ACHN (cell line): ENCODE measurements around the gene AGT.

Experiments
- DNase-seq: peaks from one replicate; pipeline ENCODE4 v3.0.0-alpha.2; 2015
- in situ Hi-C: cut with HindIII; loops from 2 replicates; pipeline ENCODE4 v1.10.0; 2017; ENCODE audit warnings: low sequenced_read_pairs, low pct_ligation_motif_present, low pct_unique_long_range_greater_than_20kb

Gene AGT

DNA sequence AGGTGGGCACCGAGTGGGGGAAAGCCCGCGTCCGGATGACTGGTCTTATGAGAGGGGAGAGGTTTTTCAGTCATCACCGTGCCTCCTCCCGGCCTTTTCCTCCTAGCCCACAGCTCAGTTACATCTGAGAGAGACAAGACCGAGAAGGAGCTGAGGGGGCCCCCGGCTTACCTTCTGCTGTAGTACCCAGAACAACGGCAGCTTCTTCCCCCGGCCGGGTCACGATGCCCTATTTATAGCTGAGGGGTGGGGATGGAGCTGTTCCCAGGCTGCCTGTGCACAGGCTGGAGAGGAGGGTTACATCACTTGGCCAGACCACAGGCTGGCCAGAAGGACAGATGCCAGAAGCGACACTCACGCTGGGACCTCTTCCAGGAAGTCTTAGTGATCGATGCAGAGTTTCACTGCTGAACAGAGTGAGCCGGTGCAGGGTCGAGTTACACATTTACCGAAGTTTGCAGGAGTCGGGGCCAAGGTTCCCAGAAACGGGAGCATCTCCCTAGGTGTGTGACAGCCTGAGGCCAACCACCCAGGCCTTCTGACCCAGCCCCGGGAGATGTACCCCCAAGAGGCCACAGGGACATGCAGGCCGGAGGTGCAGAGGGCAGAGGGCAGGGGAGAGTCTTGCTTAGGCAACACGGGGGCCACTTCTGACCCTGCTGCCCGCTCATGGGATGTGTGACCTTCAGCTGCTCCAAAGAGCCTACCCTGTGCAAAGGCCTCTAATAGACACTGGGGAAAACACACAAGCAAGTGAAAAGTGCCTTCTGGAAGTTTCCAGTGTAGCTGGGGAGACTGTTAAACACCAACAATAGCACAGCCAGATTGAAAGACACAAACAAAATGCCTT is at the start of gene AGT:
Gene AGT (minus strand): TSS at position 208 of the 850 bp plus-strand sequence. CDS start 3,299 bp downstream, outside the sequence.
- DNase-seq: peak; percentile 63
- in situ Hi-C loops: no loop called here

DNA sequence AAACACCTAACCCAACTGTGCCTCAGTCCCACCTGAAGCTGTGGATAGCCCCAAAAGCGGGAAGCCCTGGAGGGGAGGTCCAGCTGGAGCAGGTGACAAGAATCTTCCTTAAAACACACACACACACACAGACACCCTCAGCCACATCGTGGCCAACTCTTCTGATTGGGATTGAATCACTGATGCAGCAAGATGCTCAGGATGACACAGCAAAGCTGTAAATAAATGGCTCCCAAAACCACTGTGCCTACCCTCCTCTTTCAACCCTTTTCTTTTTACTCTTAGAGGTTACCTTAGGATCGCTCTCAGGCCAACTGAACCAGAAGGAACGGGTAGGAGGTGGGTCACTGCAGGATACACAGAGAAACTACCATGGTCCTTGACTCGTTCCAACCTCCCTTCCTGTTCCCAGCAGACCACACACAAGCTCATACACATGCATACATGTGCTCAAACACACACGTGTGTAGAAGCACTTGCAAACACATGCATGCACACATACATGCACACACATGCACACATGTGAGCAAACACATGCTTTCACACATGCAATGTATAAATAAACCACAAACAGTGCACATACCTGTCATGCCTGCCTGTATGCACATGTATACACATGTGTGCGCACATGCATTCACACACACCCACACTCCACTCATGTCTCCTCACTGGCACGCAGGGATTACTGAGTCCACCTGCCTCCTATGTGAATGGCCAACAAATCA is 47.7 kb upstream of the AGT start:
- in situ Hi-C loops: no loop called here

DNA sequence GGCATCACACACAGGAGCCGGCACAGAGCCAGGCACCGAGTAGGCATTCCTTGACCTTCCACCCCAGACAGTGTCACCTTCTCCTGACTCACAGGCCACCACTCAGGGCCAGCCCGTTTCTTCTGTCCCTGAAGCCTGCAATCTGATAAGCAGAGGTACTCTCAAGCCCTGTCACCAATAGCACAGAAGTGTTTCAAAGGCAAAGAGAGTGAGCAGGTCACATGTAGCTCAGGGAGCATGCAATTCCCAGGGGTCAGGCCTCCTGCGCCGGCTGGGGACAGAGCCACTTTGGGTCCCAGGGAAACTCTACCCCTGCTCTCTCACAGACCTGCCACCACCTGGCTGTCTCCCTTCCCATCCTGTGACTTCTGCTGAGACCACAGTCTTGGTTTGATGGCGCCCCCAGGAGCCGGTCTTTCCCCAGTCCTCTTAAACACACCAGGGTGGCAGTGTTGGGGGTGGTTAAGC is 46.5 kb upstream of the AGT start:
- in situ Hi-C loops: no loop called here
- no peak for DNase-seq

More for the DNA sequence above, 47.7 kb upstream of the AGT start:
- no peak for DNase-seq

DNA sequence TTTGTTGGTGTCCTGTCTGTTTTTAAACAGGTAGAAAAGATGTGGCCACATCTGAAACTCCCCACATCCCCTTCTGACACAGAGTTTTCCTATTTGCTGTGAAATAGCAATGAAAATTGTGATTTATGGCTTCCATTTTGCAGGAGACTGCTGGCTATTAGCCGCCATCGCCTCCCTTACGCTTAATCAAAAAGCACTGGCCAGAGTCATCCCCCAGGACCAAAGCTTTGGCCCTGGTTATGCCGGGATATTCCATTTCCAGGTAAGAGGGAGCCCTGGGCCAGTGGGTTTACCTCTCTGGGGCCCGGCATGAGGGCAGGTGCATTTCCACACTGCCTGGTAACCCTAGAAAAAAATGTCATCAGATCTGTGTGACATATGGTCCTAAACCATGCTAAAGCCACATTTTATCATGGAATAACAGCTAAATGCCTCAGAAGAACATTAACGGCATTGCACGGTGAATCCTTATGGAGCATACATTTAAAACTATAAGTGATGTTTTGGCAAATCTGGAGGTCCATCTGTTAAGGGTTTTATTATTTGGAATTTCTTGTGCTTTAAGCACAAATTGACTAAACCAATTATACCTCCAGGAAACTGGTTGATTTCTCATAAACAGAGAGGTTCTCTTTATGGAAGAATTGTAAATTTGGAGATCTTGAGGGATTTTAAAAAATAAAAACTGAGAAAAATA is 45.6 kb upstream of the AGT start:
- no peak for DNase-seq
- in situ Hi-C loops: no loop called here

DNA sequence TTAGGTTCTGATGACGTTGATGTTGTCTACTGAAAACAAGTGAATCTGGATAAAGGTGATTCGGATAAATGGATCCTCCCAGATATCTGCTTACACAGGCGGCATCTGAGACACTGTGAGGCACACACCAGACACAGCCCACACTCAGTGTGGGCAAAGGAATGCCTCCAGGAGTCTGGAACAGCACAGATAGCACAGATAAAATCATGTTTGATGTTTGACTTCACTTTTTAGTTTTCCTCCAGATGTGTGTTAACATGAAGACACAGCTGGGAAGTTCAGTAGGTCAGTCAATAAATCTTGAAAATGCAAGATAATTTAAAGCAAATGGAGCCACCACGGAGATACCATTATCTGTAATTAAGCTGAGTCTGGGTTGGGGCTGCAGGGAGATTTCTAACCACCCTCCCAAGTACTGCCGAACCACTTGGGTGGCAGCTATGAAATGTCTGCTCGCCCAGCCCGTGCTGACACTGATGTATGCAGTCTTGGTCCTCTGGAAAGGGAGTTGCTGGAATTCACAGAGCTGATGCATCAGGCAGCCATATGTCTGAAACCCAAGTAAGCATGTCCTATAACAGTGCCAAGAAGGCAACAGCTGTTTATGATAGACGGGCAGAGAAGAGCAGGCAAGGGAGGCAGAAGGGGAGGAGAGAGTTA is 44.9 kb upstream of the AGT start:
- in situ Hi-C loops: no loop called here
- no peak for DNase-seq

DNA sequence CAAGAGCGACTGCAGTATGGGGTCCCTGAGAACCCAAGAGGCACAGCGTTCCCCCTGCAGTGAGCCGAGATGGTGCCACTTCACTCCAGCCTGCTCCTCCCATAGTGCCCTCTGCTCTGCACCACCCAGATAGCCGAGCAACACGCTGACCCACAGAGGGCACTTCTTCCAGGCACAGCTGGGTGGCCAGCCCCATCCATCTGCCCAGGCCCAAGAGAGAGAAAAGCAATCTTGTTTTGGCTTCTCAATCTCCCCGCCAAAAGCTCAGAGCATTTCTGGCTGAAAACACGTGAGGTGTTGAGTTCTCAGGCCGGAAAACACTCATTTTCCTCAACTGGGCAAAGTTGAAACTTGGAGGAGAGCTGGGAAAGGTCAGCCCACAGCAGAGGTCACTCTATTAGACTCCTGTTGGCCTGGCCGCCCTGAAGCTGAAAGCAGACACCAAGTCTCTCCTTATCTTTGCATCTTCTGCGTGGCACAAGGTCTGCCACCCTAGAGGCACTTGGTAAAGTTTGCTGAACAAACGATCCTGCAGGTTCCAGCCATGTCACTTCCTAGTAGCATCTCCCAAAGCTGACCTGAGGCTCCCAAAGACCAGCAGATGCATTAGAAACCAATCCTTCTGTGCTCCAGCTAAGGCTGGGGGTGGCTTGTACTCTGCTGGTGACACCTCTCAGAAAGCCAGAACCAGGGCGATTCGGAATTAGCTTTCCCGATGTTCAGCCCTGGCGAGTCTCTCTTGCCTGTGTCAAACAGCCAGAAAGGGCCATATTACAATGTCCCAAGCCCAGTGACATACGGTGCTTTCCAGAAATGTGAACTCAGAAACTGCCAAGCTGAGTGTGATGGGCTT is 44.2 kb upstream of the AGT start:
- in situ Hi-C loops: no loop called here
- no peak for DNase-seq

DNA sequence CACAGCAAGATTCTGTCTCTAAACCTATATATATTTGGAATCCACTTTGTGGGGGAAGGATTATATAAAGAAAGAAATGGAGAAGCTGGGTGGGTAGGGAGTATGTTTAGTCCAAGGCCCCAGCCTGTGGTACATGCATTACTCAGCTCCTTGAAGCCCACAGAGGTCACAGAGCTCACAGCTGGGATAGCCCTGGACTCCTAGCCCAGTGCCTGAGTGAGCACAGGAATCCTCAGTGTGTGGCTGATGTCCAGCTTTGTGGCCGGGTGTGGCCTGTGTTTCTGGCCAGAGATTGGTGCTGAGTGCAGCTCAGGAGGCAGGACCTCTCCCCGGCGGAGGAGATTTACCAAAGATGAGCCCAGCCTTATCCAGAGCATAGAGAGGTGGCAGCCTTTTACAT is 40.9 kb upstream of the AGT start:
- peak; percentile 86 for DNase-seq
- in situ Hi-C loops: no loop called here

DNA sequence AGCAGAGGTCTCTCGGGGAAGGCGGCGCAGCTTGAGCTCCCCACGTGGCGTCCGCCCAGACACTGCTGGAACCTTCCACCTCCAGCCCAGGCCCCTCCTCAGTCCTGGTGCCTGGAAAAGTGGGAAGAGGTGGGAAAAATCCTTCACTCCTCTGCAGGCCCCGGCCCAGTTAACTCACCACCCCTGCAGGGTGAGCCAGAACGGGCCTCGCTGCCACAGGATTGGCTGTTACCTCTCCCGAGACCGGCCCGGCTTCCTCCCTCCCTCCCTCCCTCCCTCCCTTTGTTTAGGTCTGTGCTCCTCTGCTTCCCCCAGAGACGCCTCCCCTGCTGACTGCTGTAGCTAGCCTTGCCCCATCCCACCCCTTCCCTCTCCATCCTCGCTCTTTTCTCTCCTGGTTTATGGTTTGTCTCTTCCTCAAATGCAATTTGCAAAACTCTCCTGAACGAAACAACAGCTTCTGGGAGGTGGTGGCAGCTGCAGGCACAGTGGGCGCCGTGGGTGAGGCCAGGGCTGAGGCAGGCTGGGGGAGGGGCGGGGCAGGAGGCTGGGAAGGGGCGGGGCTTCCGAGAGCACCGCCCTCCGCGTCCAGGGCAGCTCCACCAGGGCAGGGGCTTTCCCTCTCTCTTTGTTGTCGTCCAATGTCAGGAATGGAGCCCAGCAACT is 39.8 kb upstream of the AGT start:
- DNase-seq: peak; percentile 37
- in situ Hi-C loops: no loop called here

DNA sequence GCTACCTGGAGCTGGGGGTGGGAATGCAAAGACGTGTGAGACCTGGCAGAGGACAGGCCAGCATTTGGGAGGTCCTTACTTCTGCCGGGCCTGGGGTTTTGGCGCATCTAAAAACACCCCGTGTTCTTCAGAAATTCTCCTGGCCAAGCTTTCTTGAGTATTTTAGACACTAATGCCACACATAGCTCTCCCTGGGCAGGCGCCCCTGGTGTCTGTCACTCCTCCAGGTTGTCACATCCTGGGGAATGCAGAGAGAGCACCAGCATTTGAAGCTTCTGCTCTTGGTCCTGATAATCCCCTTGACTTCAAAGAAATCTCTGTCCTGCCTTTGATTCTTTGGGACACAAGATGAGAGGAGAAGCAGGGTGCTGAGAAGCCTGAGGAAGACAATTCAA is 39.3 kb upstream of the AGT start:
- in situ Hi-C loops: no loop called here
- no peak for DNase-seq

DNA sequence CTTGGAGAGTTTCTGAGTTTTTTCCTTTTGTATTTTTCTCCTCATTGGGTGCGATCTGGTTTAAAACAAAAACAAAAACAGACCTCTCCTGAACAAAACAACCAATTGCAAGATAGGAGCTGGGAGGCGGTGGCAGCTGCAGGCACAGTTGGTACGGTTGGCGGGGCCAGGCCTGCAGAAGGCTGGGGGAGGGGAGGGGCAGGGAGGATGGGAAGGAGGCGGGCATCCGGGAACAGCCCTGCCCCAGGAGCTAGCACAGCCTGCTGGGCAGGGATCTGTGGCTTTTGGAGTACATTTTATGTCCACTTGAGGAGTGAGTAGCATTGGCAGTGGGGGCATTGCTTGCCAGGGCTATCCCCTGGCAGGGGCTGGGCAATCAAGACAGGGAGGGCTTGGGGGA is 38.5 kb upstream of the AGT start:
- in situ Hi-C loops: no loop called here

DNA sequence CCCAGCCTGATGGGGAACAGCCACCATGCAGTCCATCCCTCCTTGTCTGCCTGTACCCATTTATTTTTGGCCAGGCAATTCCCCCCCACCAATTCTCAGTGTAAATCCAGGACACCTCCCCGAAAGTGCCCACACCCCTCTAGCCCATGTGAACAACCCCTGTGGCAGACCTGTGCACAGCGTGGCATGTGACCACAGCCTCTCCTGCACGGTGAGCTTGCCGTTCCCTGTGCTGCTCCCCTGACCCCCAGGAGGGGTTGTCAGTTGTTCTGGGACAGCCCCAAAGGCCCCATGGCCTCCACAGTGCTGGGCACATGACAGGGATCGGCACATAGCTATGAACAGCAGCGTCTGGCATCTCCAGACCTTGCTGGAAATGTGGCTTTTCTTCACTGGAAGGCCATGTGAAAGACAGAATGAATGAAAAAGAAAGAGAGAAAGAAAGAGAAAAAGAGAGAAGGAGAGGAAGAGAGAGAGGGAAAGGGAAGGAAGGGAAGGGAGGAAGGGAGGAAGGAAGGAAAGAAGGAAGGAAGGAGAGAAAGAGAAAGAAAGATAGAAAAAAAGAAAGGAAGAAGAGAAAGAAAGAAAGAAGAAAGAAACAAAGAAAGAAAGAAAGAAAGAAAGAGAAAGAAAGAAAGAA is 37.2 kb upstream of the AGT start:
- DNase-seq: no peak
- in situ Hi-C loops: no loop called here

More for the DNA sequence above, 38.5 kb upstream of the AGT start:
- DNase-seq: no peak

DNA sequence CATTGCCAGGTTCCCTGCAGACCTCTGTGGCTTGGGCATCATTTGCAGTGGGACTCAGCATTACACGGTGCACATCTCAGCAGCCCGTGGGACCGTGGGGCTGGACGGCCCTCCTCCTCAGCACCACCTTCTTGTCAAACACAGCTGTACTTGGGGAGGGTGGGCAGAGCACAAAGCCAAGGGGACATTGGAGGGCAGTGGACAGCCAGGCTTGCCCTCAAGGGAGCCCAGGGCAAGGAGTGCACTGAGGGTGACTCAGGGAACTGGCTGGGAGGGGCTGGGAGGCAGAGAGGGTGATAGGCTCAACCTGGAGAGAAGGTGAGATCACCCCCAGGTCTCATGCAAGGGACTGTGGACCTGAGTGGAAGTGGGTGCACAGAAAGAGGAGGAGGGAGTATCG is 36.7 kb upstream of the AGT start:
- in situ Hi-C loops: no loop called here

DNA sequence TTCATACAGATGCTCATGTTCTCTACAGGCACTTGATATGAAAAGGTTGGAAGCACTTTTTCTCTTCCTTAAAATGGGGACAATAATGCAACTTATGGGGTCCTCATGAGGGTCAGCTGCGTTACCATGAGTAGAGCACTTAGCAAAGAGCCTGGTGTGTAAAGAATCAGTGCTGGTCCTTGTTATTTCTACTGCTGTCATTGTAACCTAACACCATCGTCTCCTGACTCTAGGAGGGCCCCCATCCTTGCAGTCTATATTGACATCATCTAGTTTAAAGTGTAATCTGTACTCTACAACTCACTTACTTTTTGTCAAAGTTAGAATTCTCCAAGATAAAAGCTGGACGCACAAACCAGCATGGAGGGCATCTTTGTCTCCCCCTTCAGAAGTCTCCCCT is 35.7 kb upstream of the AGT start:
- no peak for DNase-seq
- in situ Hi-C loops: no loop called here

More for the DNA sequence above, 36.7 kb upstream of the AGT start:
- DNase-seq: no peak

DNA sequence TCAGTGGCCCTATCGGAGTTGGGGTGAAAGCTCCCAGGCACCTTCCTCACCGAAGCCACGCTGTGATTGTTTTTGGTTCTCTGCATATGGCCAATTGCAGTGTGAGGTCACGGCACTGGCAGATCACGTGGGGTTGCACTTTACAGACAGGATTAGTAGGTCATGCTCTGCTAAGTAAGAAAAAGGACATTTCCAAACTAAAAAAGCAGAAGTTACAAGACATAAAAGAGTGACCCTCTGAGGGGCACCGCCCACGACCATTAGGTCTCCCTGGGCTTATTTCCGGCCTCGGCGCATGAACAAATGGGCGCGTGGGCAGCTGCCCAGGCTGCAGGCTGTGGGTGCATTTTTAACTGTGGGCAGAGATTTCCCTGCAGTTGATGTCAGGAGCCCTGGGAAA is 35.2 kb upstream of the AGT start:
- no peak for DNase-seq

DNA sequence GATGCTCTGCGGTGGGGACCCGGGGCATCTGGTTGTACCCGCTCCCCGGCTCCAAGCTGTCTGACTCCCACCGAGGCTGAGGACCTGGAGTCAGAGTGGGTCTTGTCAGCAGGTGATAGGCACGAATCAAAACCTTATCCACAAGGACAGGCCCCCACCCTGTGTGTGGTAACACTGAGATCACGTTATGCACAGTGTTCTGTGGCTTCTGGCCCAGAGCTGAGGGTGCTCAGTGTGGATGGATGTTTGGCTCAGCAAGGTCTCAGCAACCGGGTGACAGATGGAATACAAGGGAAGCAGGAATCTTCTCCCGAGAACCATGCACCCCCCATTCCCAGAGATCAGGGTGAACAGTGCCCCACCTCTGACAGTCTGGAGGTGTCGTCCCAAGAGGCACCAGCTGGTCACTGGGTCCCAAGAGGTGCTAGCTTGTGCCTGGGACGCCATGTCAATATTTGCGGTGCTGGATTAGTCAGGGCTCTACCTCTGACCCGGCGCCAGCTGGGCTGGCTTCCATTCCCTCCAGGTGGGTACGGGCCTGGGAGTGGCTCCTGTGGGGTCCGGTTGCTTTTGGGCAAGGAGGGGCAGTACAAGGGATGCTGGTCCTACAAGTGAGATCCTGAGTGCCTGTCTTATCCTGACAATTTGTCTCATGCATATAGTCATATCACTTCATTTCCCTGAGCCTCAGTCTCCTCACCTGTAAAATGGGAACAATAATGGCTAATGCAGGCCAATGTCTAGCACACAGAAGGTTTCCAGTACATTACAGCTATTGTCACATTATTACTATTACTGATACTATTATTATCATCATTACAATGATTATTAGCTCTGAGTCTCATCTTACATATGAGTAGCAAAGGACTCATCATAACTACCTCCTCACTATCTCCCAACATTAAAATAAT is 34.2 kb upstream of the AGT start:
- no peak for DNase-seq
- in situ Hi-C loops: no loop called here

More for the DNA sequence above, 35.2 kb upstream of the AGT start:
- in situ Hi-C loops: no loop called here

DNA sequence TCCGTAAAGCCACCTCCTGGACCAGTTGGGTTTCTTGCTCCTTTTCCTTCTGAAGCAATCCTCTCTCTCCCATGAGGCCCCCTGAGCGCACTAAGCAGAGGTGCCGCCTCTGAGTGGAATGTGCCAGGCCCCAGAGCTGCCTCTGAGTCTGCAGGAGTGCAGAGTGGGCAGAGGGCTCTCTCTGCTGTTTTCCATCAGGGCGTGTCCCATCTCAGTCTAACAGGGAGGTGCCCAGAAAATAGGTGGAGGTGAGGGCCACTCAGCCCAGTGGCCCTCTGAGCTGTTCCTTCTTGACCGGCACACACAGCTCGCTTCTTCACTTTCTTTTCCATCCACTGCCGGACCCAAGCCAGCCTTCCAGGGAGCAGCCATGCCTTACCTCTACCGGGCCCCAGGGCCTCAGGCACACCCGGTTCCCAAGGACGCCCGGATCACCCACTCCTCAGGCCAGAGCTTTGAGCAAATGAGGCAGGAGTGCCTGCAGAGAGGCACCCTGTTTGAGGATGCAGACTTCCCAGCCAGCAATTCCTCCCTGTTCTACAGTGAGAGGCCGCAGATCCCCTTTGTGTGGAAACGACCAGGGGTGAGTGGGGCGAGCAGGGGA is 33.3 kb upstream of the AGT start, which contains the start of gene CAPN9:
Gene CAPN9 (plus strand): TSS at position 262 of the 604 bp plus-strand sequence. CDS start 109 bp downstream, at position 371.
- in situ Hi-C loops: no loop called here
- DNase-seq: no peak
